Frontal cortex (tissue), 4 donors: ENCODE data around the gene ADISSP. TPM values are rescaled to one million over a fixed set of nuclear protein-coding genes. Genes with fewer than 3 reads are reported as not detected.

Source experiments
- DNase-seq, 2 donors: peaks; one replicate each; pipeline ENCODE4 v3.0.0; 2012; ENCODE audit warnings: low spot score in 2 of 2
- FAIRE-seq: peaks from 2 replicates; lab custom pipeline; 2012; peaks lifted over from hg19 to GRCh38; lab: Jason Lieb, UNC
- total RNA-seq: library from RNA; depleted of rRNA; stranded (reverse); fragments of >200 nt; gene quantifications from one replicate; pipeline ENCODE4 v1.2.3, GENCODE V29; 2014
- donor health status: control.
- donor health status: control.
- donor health status: control.

The ADISSP gene
- total RNA-seq, 1 donor from 2014 or later = 17.5 TPM

DNA sequence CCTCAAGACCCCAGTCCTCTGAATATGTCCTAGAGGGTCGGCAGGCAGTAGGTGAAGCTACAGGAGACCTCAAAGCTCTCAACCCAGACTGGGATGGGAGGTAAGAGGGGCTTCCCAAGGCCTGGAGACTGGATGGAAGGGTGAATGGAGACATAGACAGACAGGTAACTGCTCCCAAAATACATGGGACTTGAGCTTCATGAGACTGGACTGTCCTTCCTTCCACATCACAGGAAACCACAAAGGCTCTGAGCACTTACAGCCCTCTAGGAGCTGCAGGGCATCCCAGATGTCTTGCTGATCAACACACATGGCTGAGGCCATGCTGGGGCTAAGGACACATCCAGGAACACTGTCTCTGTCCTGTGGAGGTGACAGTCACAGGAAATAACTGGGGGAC, 23.5 kb downstream of the ADISSP start:
- no peak for DNase-seq
- no peak for FAIRE-seq

DNA sequence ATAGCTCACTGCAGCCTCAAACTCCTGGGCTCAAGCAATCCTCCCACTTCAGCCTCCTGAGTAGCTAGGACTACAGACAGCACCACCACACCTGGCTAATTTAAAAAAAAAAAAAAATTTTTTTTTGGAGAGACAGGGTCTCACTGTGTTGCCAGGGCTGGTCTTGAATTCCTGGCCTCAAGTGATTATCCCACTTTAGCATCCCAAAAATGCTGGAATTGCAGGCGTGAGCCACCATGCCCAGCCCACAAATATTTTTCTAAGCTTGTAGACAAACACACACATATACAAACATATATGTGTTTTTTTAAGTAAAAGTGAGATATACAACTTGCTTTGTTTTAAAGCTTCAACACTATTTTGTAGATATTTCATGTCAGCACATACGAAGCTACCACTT, 24.3 kb downstream of the ADISSP start:
- DNase-seq (no peak), FAIRE-seq (no peak)

DNA sequence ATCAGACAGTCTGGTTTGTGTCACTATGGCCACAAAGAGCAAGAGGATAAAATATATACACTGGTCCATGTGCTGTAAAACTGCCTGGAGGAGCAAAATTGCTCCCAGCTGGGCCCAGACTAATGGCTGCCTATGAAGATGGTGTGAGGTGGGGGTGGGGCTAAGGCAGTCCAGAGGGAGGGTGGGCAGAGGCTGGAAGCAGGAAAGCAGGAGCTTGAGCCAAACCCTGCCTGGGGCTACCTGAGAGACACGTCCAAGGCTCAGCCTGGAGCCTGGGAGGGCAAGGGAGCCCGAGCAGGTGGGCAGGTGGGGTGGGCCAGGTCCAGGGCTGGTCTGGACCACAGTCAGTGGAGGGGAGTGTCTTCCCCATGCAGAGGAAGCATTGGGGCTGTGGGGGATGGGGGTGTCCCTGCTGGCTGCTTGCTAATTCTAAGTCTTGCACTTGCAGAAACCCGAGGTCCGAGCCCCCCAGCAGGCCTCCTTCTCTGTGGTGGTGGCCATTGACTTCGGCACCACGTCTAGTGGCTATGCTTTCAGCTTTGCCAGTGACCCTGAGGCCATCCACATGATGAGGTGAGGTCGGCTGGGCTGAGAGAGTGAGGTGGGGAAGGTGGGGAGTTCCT, 25.6 kb downstream of the ADISSP start:
- no peak for DNase-seq
- FAIRE-seq = no peak

DNA sequence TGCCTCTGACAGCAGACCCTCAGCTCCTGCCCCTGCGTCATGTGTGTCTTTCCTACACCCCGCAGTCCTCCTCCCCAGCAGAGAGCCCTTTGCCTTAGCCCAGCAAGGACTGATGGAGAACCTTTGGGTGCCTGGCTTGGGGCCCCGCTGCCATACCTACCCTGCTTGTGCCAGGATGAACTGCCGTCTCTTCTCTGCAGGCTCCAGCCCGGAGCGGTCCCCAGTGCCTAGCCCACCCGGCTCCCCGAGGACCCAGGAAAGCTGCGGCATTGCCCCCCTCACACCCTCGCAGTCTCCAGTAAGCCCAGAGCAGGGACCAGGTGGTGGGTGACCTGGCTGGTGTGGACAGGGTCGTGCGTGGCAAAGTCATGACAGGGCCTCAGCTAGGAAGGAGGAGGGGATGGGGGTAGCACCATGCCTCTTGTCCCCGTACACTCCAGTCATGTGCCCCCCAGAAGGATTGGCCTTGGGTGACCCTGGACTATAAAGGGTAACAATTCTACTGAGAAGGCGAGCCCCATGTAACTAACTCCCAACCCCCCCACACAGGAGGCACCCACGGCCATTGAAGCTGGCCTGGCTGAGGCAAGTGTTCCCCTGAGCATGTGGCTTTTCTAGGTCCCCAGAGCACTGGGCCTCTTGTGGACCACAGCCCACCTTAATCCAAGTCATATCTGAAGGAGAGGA, 26.8 kb downstream of the ADISSP start:
- DNase-seq = no peak
- FAIRE-seq = no peak

DNA sequence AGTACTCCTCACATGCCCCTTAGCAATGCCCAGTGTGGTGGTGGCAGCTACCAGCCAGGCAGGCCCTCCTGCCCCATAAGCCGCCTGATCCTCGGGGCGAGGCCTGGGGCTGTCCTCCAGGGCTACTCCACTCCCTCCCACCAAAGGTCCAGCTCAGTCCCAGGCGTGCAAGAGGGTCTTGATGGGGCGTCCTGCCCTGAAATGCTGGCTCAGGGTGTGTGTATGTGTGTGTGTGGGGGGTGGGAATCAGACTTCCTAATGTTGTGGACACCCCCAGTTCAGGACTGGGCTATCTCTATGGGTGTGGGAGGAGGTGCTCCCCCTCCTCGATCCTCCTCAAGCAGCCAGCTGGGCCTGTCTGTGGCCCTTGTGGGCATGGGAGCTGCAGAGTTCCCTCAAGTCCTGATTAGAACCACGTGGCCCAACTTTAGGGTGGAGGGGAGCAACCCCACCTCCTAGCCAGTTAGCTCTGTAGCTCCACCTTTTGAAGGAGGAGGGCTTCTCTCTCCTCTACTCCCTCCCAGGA, 27.6 kb downstream of the ADISSP start:
- FAIRE-seq (no peak), DNase-seq (no peak)

DNA sequence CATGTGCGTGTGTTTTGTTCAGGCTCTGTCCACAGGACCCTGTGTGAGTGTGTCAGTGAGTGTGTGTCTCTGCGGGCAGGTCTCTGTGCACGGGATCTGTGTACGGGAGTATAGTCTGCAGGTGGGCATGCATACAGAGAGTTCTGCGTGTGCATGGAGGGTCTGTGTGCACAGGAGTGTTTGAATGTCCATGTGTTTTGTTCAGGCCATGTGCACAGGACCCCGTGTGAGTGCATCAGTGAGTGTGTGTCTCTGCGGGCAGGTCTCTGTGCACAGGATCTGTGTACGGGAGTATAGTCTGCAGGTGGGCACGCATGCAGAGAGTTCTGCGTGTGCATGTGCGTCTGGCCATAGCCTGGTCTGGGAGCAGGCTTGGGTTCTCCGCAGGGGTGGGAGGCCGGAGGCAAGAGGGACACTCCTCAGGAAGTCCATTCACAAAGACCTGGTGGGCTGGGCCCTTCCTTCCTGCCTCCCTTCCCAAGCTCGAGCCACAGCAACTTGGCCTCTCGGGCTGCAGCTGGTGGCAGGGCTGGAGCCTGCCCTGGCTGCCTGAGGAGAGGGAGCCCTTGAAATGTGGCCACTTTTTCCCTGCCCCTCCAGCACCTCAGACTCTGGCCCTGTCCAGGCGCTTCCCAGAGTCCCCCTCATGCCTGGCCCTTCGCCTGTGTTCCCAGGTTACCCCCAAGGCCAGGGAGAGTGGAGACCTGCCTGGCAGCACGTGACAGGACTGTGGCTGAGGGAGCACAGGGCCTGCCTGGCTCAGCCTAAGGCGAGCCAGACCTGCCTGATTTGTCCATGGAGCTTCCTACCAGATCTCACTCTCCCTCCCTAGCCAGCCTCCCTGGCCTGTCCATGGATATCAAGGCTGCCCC, 28.3 kb downstream of the ADISSP start:
- no peak for FAIRE-seq
- DNase-seq = no peak

DNA sequence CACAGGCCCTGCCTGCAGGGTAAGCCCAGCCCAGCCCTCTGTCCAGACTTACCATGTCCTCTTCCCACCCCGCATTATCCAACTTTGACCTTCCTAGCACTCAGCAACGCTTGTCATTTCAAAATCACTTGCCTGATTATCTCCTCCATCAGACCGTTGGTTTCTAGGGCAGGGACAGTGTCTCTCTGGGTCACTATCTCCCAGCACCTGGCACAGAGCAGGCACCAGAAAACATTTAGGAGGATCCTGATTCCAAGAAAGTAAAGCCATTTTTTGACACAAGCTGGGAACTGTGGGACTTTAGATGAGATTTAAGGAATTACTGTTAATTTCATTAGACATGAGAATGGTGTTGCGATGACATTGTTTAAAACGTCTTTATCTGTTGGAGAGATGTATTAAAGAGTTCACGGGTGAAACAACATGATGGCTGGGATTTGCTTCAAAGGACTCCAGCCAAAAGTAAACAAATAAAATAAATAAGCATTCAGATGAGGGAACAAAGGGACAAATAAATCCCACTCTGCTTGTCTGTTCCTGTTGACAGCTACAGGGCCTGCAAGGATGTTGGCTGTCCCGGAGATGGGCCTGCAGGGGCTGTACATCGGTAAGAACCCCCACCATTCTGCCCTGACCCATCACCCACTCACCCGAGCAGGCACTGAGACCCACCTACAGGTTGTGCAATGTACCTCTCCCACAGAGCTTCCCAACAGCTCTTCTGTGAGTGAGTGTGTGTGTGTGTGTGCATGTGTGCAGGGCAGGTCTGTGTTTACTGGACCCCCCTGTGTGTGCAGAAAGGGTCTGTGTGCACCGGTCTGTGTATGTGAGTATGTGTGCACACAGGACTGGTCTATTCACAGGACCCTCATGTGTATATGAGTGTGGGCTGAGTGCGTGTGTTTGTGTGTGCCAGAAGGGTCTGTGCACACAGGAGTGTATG, 29.2 kb downstream of the ADISSP start:
- no peak for FAIRE-seq

DNA sequence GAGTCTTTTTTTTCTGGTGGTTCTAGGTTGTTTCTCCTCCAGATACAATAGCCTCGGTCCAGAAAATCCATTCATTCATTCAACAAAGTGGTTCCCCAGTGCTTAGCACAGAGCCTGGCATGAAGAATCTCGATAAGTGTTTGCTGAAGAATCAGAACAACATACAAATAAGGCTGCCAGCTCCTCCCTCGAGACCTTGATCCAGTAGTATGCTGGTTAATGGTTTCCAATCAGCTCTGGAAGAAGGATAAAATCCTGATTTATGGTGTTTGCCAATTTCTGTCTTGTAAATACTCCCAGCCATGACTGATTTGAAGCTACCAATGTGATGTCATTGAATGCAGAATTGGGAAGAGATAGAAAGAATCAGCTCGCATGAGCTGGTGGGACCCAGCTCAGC, 31.8 kb downstream of the ADISSP start:
- FAIRE-seq (no peak), DNase-seq (no peak)

More for the DNA sequence above, 29.2 kb downstream of the ADISSP start:
- DNase-seq = no peak

DNA sequence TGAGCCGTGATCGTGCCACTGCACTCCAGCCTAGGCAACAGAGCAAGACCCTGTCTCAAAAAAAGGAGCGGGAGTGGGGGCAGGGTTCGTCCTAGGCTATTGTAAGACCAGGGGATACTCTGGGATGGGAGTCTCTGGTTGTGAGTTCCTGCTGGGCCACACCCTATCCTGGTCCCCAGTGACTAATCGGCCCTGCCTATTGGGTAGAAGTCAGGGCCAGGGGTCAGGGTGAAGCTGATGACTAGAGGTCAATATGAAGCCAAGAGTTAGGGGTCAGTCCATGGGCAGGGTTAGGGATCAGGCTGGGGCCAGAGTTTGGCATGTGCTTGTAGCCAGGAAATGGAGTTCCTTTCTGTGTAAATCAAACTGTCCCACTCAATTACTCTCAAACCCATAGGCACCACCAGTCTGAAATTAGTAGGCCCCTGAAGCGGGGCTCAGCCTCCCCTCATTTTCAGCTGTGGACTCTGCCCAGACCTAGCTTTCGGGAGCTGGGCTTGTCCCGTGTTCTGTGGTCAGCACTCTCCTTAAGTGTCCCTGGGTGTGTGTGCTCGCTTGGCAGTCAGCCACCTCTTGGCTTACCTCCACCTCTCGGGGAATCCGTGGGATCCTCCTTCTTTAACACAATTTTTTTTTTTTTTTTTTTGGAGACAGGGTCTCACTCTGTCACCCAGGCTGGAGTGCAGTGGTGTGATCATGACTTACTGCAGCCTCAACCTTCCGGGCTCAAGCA, 33.3 kb downstream of the ADISSP start:
- DNase-seq = no peak
- no peak for FAIRE-seq

DNA sequence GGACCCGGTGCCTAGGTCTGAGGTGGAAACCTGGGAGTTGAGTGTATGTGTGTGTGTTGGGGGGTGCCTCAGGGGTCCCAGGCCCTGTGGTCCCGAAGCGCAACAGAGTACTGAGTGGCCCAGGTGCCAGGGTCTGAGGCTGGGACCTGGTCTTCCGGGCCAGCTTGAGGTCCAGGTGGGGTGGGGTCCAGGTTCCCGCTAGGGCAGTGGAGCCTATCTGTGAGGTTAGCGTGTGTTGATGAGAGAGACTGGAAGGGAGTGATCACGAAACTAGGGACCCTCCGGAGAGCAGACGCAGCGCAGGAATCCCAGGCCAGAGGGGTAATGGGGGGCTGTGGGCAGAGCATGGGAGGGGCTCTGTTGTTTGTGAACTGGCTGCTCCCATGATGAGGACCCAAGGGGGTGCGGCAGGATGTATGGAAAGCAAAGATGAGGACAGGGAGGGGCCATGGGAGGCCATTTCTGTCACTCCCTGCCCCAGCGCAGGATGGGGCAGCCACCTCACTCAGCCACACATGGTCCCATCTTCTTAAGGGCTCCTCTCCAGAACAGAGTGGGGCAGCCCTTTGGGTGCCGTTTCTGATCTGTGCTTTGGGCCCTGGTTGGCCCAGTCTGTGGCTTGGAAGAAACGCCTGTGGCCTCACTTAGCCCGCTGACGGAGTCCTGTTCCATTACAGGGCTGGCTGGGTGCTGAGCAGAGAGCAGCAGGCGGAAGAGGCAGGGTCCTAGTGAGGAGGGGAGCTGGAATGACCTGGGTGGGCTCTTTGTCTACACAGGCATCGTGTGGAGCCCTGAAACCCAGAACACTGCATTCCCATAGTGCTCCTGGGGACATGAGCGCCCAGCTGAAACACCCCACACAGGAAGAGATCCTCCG, 34.2 kb downstream of the ADISSP start:
- FAIRE-seq (no peak), DNase-seq (no peak)

DNA sequence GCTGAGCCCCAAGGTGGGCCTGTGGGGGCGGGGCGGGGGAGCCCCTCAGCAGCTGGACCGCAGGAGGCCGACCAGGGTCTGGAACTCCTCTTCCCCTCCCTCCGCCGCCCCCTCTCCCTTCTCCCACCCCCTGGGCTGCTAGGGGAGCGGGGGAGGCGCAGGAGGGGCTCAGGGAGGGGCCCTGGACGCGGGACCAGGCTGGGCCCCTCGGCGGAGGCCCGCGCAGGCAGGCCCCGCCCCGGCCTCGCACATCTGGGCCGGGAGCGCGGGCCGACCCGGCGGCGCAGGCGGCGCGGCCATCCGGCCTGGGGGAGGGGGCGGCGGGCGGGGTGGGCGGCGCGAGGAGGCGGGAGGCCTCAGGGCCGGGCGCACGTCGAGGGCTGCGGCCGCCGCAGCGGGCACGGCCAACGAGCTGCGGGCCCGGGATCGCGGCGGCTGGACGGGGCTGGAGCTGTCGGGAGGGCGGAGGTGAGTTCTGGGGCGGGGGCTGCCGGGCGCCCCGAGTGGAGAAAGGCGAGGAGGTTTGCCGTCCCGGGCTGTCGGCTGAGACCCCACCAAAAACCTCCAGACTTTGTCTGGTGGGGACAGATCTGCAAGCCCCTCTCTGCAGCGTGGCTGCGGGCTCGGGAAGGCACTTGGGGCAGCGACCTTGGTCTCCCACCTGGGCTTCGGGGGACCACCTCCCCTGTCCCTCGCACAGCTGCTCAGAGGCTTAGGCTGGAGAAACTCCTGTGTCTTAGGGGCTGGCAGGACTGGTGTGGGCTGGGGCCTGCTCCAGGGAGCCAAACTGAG, 35.0 kb downstream of the ADISSP start, which contains the start of gene HSPA12B:
Gene HSPA12B (plus strand): TSS at position 359 of the 792 bp plus-strand sequence. CDS start 5,990 bp downstream, outside the sequence.
- DNase-seq (no peak), FAIRE-seq (no peak)

DNA sequence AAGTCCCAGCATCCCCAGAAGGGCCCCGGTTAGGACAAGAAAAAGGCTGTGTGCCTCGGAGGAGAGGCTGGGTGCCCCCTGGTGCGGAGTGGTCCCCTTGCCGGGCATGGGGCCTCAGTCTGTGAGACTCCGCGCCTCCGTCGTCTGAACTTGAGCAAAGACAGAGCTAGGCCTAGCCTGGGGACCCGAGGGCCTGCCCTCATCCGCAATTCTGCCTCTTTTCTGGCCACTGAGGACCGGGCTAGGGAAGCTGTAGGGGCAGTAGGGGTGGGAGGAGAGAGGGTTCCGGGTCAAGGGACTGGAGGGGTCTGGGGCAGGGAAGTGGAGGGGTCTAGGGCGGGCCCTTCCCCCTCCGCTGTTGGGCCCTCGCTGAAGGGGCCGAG, 35.6 kb downstream of the ADISSP start:
- no peak for FAIRE-seq
- no peak for DNase-seq

DNA sequence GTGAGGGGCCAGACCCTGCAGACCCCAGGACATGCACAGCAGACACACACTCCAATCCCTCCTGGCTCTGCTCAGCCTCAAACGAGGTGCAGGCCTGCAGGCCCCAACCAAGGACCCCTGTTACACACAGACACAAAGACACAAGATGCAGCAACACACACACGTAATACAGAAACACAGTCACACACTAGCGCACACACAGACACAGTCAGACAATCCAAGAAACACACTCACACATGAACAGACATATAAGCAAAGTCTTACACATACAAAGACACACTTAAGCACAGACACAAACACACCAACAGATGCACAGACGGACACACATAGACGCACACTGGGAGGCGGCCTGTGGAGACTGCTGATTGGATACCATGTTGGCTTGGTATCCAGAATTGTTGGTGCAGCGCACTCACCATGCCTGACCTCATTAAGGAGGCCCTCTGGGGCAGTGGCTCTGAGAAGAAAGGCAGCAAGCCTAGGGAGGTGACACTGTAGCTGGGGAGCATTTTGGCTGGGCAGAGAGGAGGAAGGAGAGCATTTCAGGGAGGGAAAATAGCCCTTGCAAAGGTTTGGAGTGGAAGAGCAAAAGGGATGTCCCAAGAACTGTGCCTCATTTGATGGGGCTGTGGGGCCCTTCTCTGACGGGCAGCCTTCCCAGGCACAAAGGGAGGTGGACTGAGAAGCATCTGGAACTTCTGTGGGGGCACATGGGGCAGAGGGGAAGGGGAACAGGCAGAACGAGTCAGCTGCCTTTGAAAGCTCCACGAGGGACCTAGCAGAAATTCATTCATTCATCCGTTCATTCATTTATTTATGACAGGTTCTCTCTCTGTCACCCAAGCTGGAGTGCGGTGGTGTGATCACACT, 36.5 kb downstream of the ADISSP start:
- FAIRE-seq (no peak), DNase-seq (no peak)

DNA sequence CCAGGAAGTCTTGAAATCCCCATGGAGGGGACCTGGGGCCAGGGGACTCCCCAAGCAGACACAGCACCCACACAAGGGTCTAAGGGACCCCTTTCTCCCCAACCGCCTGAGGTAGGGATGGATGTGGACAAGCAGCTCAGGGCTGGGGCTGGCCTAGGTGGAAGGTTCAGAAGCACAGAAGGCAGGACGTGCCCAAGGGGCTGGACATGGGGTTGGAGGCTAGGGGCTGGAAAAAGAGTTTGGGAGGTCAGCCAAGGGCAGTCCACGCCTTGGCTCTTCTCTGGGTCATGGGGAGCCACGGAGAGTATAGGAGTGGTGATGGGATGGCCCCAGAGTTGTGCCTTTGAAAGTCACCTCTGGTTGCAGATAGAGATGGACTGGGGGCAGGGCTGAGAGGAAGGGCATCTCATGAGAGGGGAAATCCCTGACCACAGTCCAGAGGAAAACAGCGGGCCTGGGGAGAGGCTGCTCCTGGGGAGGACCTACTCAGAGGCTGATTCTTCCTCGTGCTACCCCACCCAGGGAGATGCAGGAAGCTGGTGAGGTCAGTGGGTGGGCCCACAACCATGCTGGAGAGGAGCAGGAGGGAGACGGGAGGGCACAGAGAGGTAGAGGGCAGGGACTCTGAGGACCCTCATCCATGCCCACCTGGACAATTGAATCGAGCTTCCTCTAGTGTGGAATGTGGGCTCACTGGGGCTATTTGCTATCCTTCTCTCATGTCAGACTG, 37.6 kb downstream of the ADISSP start:
- no peak for FAIRE-seq
- no peak for DNase-seq

DNA sequence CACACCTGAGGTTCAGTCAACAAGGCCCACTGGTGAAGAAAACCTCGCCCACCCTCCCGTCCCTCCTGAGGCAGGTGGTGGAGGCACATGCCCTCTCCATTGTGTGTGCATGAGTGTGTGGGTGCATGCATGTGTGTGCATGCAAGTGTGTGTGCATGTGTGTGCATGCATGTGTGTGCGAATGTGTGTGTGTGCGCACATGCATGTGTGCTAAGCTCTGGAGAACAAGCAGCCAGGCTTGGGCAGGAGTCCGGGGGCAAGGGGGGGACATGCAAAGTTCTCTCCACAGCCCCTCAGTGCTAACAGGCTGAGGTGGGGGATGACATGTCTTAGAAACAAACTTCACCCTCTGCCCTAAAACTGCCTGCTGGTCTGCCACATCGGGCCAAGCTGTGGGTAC, 38.2 kb downstream of the ADISSP start:
- FAIRE-seq = no peak
- DNase-seq = no peak

DNA sequence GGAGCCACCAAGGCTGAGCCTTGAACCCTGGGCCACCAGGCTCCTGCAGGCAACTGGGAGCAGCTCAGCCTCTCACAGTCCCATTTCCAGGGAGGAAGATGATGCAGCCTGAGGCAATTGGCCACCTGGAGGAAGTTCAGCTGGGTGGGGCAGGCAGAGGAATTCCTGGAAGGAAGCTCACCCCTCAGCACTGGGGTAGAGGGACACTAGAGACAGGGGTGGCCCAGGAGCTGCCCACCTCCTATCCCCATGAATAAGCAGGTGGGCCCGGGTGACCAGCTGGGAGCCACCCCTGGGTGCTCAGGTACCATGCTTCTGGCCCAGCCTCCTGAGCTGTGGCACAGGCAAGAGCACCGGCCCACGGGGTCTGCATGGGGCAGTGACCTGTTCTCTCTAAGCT, 38.7 kb downstream of the ADISSP start:
- FAIRE-seq = no peak
- DNase-seq = no peak
